HG03025 (cell line): Measurements from ENCODE around the gene DNAAF8.
"Not testable (repeated sequence)": the region's sequence is repeated elsewhere in the genome, so short reads cannot be mapped to it uniquely, and the experiment has no call there.

ENCODE experiments used
- ATAC-seq: cut with Tn5 transposase; IDR thresholded peaks from one replicate; pipeline ENCODE4 v1.9.1; 2021; ENCODE audit warnings: mild to moderate bottlenecking, moderate library complexity; ENCODE audit not compliant: unreplicated experiment, low FRiP score

Gene DNAAF8

DNA sequence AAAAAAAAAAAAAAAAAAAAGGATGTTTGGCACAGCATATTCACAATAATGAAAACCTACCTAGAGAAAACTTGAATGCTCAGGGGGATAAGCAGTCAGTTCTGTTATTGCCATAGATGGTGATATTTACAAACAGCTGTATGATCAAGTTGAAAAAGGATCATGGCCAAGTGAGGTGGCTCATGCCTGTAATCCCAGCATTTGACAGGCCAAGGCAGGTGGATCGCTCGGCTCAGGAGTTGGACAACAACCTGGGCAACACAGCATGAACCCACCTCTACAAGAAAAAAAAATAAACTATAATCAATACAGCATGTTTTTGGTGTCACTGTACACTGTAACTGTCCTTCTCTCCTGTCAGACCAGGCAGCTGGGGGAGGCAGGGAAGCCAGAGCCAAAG lies 19.3 kb upstream of the DNAAF8 start:
- no peak for ATAC-seq

DNA sequence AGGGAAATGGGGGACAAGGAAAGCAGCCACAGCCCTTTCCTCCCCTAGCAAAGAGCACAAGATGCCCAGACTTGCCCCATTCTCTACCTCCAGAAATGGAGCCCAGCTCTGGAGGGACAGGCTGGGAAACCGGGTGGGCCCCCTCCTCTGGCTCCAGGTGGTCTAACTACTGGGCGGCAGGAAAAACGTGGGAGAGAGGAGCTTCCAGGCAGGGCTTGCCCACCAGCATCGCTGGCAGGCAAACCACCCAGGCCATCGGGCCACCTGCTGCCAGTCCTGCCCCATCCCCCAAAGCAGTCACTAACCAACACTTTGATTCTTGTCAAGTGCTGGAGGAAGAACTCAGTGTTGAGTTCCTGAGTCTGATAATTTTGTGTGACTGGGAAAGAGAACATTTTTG lies 15.9 kb upstream of the DNAAF8 start:
- ATAC-seq: no peak

GRCh38 chr16:4723071-4723767 lies 11.1 kb upstream of the DNAAF8 start:
- no peak for ATAC-seq

DNA sequence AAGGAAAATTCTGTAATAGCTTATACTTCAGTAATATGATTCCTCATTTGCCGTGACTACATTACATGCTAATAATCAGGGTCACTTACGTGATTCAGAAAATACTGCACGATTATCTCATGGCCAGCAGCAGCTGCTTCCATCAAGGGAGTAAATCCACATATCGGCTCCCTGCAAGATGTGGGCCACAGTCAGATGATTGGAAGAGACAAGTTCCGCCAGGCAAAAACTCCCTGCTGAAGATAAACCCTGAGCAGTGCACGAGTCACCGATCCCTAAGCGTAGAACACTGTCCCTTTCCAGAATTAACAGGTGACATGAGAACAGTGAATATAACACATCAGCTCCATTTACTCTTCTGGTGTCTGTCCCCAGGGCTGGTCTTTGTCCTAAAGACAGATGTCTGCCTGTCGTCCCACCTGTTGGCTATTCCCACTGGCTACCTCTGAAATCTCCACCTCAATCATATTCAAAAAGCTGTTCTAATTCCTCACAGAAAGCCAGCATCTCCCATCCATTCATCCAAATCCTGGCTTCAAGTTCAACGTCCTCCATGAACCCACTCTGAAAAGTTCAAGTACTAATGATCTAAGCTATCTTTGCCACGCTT lies 9.6 kb upstream of the DNAAF8 start:
- ATAC-seq: no peak

DNA sequence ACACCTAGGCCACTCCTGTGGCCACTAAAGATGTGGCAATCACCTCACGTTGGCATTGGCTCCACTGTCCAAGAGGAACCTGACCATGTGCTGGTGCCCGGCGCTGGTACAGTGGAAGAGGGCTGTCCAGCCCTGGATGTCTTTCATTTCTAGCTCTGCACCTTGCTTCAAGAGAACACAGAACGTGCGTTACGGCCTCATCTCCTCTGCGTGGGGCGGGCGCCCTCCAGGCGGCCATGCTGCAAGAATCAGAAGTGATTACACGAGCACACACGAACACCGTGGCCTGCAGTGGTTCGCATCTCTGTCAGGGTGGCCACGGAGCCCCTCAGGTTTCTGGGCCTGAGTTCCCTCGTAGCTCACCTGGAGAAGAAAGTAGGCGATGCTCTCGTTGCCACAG lies 7.7 kb upstream of the DNAAF8 start:
- no peak for ATAC-seq

DNA sequence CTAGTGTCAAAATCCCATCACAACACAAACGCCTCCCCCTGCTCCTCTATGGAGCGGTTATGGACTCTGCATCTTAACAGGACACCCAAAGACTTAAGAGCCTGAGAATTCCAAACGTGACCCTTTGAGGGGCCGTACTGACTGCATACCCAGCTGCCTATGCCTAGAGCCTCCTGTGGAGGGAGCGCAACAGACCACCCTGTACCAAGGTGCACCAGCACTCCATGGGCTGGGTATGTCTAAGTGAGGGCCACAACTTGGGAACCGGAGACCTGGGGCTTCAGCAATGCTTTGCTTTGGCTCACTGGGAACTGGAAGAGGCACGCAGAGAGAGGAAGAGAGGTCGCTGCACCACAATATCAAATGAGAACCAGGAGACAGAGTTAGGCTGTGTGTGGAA lies 5.7 kb upstream of the DNAAF8 start:
- no peak for ATAC-seq

GRCh38 chr16:4729876-4730275 lies 4.5 kb upstream of the DNAAF8 start:
- no peak for ATAC-seq

- ATAC-seq: no peak
Measured at GRCh38 chr16:4733211-4733742, 1.1 kb upstream of the DNAAF8 start.

DNA sequence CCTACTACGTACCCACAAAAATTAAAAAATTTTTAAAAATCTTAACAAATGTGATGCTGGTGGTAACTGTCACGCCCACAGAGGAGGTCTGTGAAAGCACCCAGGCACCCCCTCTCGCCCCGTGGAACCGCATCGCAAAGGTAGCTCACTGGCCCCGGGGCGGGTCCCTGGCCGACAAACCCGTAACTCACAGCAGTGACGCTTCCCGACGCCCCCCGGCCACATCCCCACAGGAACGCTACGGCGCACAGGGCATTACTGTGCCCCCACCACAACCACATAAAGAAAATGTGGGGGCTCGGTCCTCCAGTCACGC lies 632 bp upstream of the DNAAF8 start:
- ATAC-seq: no peak

DNA sequence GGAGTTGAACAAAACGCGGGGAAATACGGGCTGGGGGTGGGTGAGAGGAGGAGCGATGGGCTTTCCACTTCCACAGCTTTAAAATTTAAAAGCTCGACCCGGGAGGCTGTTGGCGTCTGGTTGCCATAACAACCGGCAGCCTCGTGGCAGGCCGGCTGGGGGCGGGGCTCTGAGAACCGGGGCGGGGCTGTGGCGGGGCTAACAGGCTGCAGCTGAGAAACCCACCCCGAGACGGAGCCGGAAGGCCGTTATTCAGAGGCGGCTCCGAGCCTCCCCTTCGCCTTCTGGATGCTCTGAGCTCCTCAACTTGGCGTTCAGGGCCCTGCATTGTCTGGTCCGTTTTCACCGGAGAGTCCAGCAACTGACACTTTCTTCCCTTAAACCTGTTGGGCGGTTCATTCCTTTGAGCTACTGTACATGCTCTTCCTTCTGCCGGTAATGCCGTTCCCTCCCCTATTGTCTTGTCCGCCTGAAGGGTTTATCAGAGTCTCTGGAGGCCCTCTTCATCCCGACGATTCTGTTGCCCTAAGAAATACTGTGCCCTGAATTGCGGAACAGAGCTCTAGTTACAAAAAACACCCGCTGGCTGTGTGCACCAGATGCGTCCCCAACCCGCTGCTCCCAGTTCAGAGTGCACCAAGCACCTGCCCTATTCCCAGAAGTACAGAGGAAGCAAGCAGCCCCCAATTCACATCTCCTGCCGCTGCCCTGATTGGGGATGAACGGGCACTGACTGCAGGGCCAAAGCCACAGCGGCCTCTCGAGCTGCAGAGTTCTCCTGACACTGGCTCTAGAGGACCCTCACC lies 596 bp downstream of the DNAAF8 start:
- ATAC-seq: peak; percentile 54

- no peak for ATAC-seq
Measured at GRCh38 chr16:4736546-4736945, 2.2 kb downstream of the DNAAF8 start.

DNA sequence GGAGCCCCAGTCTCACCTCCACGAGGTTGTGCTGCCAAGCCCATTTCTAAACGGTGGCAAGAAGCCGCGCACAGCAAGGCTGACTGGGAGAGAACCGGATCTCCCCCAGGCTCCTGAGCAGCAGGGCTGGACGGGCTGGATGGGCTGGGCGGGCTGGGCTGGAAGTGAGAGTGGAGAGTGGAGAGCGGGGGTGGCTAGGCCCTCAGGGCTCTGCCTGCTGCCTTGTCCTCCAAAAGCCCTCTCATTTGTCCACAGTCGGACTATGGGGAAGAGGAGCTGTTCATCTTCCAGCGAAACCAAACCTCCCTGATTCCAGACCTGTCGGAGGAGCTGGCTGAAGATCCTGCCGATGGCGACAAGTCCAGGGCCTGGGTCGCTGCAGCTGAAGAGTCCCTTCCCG lies 3.2 kb downstream of the DNAAF8 start:
- no peak for ATAC-seq

GRCh38 chr16:4738370-4738769 lies 4.0 kb downstream of the DNAAF8 start:
- not testable (repeated sequence) for ATAC-seq

DNA sequence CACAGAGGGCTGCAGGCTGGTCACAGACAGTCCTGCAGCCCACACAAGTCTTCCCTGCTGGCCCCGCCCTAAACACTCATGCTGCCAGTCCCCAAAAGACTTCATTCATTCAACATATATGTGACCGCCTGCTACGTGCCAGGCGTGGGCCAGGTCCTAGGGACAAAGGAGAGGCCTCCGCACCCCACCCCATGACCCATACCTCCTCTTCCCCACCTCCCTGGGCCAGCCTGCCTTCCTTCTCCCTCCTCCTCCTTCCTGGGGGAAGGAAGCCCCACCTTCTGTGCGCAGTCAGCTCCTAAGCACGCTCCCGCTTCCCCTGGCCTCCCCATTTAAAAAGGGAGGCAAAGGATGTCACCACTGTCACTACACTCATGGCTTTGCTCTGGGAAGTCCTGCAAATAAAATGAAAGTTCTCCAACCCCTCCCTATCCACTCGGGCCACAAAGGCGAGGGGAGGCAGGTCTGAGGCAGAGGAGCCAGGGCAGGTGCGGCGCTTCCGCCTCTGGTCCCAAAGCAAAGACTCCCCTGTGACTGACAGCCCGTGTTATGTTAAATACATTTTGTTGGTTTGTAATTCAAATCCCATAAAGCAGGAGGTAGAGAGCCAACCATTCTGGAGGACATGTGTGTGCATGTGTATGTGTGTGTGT lies 9.0 kb downstream of the DNAAF8 start:
- ATAC-seq: no peak

GRCh38 chr16:4744555-4745273 lies 10.4 kb downstream of the DNAAF8 start:
- no peak for ATAC-seq

GRCh38 chr16:4745274-4745569 lies 10.9 kb downstream of the DNAAF8 start:
- ATAC-seq: no peak

- ATAC-seq: no peak
Measured at GRCh38 chr16:4746215-4746614, 11.9 kb downstream of the DNAAF8 start.

DNA sequence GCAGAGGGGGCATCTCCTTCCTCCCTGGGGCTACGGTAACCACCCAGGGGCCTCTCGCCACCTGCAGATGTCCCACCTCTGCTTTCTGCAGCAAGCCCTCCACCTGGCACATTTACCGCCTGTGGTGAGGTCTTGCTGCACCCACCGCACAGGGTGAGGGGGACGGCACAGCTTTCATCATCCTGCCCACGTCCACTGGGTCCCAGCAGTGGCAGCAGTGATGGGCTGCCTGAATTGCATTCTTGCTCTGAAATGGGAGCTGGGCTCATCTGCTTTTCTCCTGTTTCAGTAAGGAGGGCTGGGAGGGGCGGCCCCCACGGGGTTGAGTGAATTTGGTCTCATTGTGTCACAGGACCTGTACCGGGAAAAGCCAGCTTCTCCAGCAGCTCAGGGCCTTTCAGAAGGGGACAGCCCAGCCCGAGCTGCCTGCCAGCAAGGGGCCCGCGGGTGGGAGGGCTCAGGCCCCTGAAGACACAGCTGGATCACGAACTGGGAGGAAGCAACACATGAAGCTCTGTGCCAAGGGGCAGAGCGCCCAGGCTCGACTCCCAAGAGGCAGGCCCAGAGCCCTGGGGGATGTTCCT lies 12.7 kb downstream of the DNAAF8 start:
- ATAC-seq: no peak

- no peak for ATAC-seq
Measured at GRCh38 chr16:4747906-4748681, 13.8 kb downstream of the DNAAF8 start.
